ENCODE measurements around the gene PIK3AP1.

DNA sequence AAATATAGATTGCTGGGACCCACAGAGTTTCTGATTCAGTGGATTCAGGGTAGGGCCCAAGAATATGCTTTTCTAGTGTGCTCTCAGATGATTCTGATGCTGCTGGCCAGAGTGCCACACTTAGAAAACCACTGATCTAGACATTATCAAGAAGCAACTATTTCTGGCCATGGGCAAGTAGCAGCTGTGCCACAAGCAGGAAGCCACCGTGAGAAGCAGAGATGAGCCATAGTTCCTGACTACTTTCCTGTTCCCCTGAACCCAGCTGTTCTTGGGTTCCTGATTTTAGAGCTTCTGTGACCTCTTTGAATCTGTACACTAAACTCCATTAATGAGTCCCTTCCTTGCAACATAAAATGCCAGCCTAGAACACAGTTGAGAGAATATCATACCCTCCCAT, 38.1 kb upstream of the PIK3AP1 start:
- TF ChIP-seq, protein P1, sequence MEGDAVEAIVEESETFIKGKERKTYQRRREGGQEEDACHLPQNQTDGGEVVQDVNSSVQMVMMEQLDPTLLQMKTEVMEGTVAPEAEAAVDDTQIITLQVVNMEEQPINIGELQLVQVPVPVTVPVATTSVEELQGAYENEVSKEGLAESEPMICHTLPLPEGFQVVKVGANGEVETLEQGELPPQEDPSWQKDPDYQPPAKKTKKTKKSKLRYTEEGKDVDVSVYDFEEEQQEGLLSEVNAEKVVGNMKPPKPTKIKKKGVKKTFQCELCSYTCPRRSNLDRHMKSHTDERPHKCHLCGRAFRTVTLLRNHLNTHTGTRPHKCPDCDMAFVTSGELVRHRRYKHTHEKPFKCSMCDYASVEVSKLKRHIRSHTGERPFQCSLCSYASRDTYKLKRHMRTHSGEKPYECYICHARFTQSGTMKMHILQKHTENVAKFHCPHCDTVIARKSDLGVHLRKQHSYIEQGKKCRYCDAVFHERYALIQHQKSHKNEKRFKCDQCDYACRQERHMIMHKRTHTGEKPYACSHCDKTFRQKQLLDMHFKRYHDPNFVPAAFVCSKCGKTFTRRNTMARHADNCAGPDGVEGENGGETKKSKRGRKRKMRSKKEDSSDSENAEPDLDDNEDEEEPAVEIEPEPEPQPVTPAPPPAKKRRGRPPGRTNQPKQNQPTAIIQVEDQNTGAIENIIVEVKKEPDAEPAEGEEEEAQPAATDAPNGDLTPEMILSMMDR (IDR thresholded peaks at IDR 0.05) = no peak
- no peak for TF ChIP-seq EZH2 (IDR thresholded peaks at IDR 0.05)
